ENCODE results near the gene RBBP6.
"Not testable (repeated sequence)": the region's sequence is repeated elsewhere in the genome, so short reads cannot be mapped to it uniquely, and the experiment has no call there.

Gene RBBP6

DNA sequence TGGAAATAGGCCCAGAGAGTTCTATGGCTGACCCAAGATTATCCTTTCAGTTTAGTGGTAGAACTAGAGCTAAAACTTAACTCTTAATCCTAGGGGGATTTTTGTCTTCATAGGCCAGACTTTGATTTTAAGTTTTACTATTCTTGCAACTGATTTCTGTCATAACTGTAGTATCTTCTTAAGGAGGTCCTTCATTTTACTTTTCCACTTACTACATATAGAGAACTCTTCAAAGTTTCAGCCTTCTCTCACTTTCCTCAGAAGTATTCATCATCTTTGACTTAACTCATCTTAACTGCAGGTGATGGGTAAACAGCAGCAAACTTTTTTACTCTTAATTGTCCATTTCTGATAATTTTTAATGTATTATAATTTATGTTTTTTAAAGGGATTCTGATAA lies 23.4 kb downstream of the RBBP6 start:
- no peak for DNase-seq (ENCODE audit: low spot score)

DNA sequence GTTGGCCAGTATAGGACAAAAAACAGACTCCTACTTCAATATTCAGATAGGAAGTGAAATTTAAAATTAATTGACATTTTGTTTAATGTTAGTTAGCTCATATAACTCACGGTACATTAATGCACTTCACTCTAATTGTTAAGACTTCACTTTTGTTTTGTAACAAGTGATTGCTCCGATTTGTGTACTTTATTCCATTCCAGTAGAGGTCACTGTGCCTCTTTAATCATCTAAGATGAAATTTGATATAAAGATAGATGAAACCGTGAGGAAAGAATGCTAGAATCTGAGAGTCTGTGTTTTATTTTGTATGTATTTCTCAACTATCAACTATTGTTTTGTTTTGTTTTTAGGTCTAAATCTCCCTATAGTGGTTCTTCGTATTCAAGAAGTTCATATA lies 29.0 kb downstream of the RBBP6 start:
- no peak for DNase-seq (ENCODE audit: low spot score)

DNA sequence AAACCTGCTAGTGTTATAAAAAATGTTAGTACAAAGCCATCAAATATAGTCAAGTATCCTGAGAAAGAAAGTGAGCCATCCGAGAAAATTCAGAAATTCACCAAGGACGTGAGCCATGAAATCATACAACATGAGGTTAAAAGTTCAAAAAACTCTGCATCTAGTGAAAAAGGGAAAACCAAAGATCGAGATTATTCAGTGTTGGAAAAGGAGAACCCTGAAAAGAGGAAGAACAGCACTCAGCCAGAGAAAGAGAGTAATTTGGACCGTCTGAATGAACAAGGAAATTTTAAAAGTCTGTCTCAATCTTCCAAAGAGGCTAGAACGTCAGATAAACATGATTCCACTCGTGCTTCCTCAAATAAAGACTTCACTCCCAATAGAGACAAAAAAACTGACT lies 31.7 kb downstream of the RBBP6 start:
- no peak for DNase-seq (ENCODE audit: low spot score)

DNA sequence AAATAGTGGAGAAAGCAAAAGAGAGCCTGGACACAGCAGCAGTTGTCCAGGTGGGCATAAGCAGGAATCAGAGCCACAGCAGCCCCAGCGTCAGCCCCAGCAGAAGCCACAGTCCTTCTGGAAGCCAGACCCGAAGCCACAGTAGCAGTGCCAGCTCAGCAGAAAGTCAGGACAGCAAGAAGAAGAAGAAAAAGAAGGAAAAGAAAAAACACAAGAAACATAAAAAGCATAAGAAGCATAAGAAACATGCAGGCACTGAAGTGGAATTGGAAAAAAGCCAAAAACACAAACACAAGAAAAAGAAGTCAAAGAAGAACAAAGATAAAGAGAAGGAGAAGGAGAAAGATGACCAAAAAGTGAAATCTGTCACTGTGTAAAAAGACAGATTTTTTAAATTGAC lies 32.7 kb downstream of the RBBP6 start:
- no peak for DNase-seq (ENCODE audit: low spot score)

DNA sequence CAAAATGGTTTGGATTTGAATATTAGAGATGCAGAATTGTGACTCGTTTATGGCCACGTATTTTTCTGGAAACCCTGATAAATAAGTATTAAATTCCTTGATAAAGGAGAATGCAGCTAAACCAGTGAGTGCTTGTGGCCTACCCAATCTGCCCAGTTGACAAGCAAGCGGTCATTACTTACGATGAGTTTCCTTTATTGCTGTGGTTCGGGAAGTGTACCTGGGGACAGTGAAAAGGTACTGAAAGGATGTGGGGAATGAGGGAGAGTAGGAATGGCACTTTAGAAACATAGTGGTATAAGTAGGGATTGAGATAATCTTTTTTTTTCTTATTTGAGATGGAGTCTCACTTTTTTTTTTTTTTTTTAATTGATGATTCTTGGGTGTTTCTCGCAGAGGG lies 33.8 kb downstream of the RBBP6 start:
- DNase-seq (ENCODE audit: low spot score) = no peak

DNA sequence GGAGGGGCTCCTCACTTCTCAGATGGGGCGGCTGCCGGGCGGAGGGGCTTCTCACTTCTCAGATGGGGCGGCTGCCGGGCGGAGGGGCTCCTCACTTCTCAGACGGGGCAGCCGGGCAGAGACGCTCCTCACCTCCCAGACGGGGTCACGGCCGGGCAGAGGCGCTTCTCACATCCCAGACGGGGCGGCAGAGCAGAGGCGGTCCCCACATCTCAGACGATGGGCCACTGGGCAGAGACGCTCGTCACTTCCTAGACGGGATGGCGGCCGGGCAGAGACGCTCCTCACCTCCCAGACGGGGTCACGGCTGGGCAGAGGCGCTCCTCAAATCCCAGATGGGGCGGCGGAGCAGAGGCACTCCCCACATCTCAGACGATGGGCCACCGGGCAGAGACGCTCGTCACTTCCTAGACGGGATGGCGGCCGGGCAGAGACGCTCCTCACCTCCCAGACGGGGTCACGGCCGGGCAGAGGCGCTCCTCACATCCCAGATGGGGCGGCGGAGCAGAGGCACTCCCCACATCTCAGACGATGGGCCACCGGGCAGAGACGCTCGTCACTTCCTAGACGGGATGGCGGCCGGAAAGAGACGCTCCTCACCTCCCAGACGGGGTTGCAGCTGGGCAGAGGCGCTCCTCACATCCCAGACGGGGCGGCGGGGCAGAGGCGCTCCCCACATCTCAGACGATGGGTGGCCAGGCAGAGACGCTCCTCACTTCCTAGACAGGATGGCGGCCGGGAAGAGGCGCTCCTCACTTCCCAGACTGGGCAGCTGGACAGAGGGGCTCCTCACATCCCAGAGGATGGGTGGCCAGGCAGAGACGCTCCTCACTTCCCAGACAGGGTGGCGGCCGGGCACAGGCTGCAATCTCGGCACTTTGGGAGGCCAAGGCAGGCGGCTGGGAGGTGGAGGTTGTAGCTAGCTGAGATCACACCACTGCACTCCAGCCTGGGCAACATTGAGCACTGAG lies 35.4 kb downstream of the RBBP6 start:
- DNase-seq (ENCODE audit: low spot score) = not testable (repeated sequence)

DNA sequence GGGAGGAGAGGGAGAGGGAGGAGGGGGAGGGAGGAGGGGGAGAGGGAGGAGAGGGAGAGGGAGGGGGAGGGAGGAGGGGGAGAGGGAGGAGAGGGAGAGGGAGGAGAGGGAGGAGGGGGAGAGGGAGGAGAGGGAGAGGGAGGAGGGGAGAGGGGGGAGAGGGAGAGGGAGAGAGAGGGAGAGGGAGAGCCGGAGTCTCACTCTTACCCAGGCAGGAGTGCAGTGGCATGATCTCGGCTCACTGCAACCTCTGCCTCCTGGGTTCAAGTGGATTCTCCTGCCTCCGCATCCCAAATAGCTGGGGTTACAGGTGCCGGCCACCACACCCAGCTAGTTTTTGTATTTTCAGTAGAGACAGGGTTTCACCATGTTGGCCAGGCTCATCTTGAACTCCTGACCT lies 36.4 kb downstream of the RBBP6 start:
- not testable (repeated sequence) for DNase-seq (ENCODE audit: low spot score)

DNA sequence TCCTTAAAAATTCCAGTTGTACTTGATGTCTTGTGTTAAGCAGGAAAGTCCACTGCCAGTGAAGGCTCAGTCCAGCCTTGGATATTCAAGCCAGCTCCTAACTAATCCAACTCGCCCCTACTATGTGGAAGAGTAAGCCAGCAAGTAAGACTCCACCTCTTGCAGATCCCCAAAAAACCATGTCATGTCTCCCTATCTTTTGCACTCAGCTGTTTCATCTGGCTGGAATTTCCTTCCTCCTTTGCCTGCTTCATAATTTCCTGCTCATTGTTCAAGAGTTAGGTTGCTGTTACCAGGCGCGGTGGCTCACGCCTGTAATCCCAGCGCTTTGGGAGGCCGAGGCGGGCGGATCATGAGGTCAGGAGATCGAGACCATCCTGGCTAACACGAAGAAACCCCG lies 37.8 kb downstream of the RBBP6 start:
- no peak for DNase-seq (ENCODE audit: low spot score)

DNA sequence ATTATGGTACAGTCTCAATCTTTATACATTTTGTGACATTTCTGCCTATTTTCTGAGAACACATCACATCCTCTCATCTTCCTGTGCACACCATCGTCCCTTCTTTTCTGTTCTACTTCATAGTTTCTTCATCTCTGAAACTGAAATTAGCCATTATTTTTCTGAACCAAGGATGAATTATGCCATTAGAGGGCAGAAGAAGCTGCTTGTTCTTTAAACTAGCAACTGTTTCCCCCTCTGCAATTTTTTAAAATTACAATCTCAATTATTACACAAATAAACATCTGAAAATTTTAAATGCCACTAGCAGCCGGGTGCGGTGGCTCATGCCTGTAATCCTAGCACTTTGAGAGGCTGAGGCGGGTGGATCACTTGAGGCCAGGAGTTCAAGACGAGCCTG lies 41.3 kb downstream of the RBBP6 start:
- no peak for DNase-seq (ENCODE audit: low spot score)

DNA sequence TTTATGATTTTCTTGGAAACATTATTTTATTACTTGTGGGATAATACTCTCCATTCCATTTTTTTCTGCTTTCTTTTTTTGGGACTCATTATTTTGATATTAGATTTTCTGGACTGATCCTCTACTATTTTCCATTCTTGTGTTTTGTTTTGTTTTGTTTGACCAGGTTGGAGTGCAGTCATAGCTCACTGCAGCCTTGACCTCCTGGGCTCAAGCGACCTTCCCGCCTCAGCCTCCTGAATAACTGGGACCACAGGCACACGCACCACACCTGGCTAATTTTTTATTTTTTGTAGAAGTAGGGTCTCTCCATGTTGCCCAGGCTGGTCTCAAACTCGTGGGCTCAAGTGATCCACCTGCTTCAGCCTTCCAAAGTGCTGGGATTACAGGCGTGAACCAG lies 44.1 kb downstream of the RBBP6 start:
- DNase-seq (ENCODE audit: low spot score) = no peak

DNA sequence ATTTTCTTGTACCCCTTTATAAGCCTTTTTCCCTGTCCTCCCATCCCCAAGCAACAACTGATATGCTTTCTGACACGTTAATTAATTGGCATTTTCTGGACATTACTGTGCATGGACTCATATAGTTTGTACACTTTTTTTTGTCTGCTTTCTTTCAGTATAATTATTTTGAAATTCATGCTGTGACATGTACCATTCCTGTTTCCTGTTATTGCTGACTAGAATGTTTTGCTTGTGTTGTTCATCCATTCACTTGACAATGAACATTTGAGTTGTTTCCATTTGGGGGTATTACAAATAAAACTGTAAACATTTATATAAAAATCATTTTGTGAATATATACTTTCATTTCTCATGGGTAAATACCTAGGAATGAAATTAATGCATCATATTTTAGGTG lies 50.6 kb downstream of the RBBP6 start:
- DNase-seq (ENCODE audit: low spot score) = no peak

DNA sequence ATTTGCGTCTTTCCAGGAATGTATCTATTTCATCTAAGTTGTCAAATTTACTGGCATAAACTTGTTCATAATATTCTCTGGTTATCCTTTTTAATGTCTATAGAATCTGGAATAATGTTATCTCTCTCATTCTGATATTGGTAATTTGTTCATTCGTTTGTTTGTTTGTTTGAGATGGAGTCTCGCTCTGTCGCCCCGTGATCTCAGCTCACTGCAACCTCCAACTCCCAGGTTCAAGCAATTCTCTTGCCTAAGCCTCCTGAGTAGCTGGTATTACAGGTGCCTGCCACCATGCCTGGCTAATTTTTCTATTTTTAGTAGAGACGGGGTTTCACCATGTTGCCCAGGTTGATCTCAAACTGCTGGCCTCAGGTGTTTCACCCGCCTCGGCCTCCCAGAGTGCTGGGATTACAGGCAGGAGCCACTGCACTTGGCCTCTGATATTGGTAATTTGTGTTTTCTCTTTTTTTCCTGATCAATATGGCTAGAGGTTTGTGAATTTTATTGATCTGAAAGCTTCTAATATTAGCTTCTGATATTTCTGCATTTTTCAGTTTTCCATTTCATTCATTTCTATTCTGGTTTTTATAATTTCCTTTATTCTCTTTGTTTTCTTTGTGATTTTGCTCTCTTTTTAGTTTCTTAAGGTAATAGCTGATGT lies 59.5 kb downstream of the RBBP6 start:
- DNase-seq (ENCODE audit: low spot score) = no peak

DNA sequence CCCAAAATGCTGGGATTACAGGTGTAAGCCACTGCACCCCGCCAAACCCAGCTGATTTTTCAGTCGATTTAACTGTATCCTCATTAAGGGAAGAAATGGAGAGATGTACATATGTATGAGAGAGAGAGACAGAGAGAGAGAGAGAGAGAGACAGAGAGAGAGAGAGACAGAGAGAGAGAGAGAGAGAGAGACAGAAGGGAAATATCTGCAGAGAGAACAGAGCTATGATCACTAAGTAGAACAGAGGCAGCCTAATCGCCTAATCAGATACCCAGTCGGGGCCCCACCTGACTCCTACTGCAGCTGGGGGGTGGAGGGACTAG lies 70.0 kb downstream of the RBBP6 start:
- no peak for DNase-seq (ENCODE audit: low spot score)

DNA sequence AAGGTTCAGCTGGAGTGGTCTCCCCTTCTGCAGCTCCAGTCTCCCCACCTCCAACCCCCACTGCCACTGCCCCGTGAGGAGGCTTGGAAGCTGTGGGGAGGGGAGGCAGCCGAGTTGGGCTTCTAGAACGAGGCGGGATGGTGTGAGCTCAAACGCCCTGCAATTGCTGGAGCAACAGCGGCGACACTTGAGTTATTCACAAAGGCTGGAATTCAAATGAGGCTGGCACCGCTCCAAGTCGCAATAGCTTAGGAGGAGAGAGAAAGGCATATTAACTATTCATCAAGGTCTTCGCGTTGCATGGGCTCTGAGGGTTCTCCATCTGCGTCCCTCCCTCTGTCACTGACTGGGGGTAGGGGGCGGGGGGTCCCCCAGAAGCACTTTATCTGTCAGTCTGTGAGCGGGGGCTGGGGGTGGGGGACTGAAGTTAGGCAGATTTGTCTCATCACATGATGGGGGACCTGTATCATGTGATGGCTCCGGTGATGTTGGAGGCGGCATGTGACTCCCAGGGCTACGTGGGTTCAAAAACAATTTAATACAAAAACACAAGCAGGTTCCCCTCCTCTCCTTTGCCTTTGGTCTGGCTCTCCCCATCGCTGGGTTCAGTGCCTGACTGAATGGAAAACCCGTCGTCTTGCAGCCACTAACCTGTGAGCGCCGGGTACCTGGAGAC lies 70.5 kb downstream of the RBBP6 start:
- peak; percentile 84 for DNase-seq (ENCODE audit: low spot score)

DNA sequence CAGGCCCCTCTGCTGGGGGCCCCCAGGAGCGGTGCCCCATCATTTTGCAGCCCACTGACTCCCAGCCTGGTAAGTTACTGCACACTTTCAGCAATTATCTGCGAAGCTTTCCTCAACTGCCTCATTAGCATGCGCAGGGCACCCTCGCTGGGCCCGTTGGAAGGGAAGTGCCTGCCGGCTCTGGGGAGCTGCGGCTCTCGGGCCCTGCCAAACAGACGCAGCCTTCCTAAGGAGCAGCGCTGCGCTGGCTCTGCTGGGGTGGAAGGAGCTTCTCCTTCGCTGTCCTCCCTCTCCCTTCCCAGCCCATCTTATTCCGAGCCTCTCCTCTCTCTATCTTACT lies 71.0 kb downstream of the RBBP6 start:
- DNase-seq (ENCODE audit: low spot score) = peak; percentile 71

DNA sequence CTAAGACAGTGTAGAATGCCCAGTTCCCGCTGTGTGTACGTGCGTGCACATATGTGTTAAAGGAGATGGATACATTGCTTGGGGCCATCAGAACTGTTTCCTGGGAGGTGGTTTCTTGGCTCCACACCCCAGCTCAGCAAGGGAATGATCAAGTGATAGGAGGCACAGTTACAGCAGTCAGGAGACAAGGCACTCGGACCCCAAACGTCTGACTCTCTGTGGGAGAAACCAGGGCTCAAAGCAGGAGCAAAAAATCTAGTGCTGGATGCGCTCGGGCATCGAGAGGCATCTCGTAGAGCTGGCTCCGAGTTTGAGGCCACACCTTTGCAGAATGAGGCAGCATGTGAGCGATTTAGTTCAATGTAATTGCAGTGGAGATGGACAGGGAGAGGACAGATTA lies 71.9 kb downstream of the RBBP6 start:
- DNase-seq (ENCODE audit: low spot score) = no peak

DNA sequence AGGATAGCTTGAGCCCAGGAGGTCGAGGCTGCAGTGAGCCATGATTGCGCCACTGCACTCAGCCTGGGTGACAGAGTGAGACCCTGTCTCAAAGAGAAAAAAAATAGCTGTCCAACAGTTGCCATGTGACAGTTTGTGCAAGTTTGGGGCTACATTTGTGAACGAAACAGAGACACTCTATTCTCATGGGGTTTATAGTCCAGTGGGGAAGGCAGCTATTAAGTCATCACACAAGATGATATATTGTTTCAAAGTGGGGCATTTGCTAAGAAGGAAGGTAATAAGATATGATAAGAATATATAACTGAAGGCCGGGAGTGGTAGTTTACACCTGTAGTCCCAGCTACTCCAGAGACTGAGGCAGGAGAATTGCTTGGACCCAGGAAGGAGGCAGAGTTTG lies 73.3 kb downstream of the RBBP6 start:
- no peak for DNase-seq (ENCODE audit: low spot score)

DNA sequence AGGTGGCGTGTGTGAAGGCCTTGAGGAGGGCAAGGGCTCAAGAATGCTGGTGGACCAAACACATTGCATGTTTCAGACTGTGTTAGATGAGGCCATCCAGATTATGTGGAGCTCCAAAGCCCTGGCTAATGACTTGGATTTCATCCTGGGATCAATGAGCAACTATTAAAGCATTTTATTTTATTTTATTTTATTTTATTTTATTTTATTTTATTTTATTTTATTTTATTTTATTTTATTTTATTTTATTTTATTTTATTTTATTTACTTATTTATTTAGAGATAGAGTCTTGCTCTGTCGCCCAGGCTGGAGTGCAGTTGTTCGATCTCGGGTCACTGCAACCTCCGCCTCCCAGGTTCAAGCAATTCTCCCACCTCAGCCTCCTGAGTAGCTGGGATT lies 73.9 kb downstream of the RBBP6 start:
- DNase-seq (ENCODE audit: low spot score) = not testable (repeated sequence)

DNA sequence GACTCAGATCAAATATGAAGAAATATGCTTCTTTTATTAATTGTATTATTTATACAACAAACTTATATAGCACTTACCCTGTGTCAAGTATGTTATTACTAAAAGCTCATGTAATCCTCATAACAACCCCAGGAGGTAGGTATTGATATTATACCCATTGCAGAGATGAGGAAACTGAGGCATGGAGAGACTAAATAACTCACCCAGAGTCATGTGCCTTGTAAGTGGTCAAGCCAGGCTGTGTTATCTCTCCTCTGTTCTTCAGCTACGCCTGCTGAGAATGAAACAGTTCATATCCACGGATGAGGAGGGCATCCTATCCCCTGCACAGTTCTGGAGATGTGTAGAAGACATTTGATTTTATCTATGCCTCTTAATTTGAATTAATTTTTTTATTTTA lies 78.1 kb downstream of the RBBP6 start:
- no peak for DNase-seq (ENCODE audit: low spot score)
